ENCODE measurements around the gene VPS8.

Gene VPS8

GRCh38 chr3:185065059-185065458 lies 253.1 kb downstream of the VPS8 start:
- no peak overlapping the region for H3K27ac ChIP-seq (replicated peaks)
- no peak for TF ChIP-seq GABPA (IDR thresholded peaks at IDR 0.05; ENCODE audit: low read depth)
- TF ChIP-seq SPI1 (IDR thresholded peaks at IDR 0.05; ENCODE audit: borderline replicate concordance, low read depth), result no peak
- TF ChIP-seq, protein P1, sequence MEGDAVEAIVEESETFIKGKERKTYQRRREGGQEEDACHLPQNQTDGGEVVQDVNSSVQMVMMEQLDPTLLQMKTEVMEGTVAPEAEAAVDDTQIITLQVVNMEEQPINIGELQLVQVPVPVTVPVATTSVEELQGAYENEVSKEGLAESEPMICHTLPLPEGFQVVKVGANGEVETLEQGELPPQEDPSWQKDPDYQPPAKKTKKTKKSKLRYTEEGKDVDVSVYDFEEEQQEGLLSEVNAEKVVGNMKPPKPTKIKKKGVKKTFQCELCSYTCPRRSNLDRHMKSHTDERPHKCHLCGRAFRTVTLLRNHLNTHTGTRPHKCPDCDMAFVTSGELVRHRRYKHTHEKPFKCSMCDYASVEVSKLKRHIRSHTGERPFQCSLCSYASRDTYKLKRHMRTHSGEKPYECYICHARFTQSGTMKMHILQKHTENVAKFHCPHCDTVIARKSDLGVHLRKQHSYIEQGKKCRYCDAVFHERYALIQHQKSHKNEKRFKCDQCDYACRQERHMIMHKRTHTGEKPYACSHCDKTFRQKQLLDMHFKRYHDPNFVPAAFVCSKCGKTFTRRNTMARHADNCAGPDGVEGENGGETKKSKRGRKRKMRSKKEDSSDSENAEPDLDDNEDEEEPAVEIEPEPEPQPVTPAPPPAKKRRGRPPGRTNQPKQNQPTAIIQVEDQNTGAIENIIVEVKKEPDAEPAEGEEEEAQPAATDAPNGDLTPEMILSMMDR (IDR thresholded peaks at IDR 0.05; ENCODE audit: insufficient read depth, low read length), result no peak
- TF ChIP-seq, protein P2, sequence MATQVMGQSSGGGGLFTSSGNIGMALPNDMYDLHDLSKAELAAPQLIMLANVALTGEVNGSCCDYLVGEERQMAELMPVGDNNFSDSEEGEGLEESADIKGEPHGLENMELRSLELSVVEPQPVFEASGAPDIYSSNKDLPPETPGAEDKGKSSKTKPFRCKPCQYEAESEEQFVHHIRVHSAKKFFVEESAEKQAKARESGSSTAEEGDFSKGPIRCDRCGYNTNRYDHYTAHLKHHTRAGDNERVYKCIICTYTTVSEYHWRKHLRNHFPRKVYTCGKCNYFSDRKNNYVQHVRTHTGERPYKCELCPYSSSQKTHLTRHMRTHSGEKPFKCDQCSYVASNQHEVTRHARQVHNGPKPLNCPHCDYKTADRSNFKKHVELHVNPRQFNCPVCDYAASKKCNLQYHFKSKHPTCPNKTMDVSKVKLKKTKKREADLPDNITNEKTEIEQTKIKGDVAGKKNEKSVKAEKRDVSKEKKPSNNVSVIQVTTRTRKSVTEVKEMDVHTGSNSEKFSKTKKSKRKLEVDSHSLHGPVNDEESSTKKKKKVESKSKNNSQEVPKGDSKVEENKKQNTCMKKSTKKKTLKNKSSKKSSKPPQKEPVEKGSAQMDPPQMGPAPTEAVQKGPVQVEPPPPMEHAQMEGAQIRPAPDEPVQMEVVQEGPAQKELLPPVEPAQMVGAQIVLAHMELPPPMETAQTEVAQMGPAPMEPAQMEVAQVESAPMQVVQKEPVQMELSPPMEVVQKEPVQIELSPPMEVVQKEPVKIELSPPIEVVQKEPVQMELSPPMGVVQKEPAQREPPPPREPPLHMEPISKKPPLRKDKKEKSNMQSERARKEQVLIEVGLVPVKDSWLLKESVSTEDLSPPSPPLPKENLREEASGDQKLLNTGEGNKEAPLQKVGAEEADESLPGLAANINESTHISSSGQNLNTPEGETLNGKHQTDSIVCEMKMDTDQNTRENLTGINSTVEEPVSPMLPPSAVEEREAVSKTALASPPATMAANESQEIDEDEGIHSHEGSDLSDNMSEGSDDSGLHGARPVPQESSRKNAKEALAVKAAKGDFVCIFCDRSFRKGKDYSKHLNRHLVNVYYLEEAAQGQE (IDR thresholded peaks at IDR 0.05; ENCODE audit: insufficient replicate concordance, low read depth), result no peak
- no peak for TF ChIP-seq POLR2AphosphoS5 (IDR thresholded peaks at IDR 0.05; ENCODE audit: low read depth)
- no peaks in the 10 kb centered on the region for H3K27me3 ChIP-seq (ENCODE audit: insufficient read depth, poor library complexity, severe bottlenecking)
- H3K4me3 ChIP-seq (replicated peaks; ENCODE audit: insufficient read depth, low read length), result no peak overlapping the region
- DNase-seq (ENCODE audit: low read depth in 1 of 2, low spot score in 1 of 2), result no peak

- no peak overlapping the region for H3K4me3 ChIP-seq (replicated peaks; ENCODE audit: insufficient read depth, low read length)
- H3K27me3 ChIP-seq (ENCODE audit: insufficient read depth, poor library complexity, severe bottlenecking), result no peaks in the 10 kb centered on the region
- no peak for DNase-seq (ENCODE audit: low read depth in 1 of 2, low spot score in 1 of 2)
- TF ChIP-seq GABPA (IDR thresholded peaks at IDR 0.05; ENCODE audit: low read depth) (no peak), SPI1 (IDR thresholded peaks at IDR 0.05; ENCODE audit: borderline replicate concordance, low read depth) (no peak), POLR2AphosphoS5 (IDR thresholded peaks at IDR 0.05; ENCODE audit: low read depth) (no peak)
- TF ChIP-seq, protein P1 (IDR thresholded peaks at IDR 0.05; ENCODE audit: insufficient read depth, low read length), result no peak
- TF ChIP-seq, protein P2 (IDR thresholded peaks at IDR 0.05; ENCODE audit: insufficient replicate concordance, low read depth), result no peak
- no peak overlapping the region for H3K27ac ChIP-seq (replicated peaks)
These were observed 254.3 kb downstream of the VPS8 start for GRCh38 chr3:185066251-185066650.

- TF ChIP-seq POLR2AphosphoS5 (IDR thresholded peaks at IDR 0.05; ENCODE audit: low read depth), result no peak
- TF ChIP-seq GABPA (IDR thresholded peaks at IDR 0.05; ENCODE audit: low read depth), result no peak
- no peak for TF ChIP-seq SPI1 (IDR thresholded peaks at IDR 0.05; ENCODE audit: borderline replicate concordance, low read depth)
- TF ChIP-seq, protein P1 (IDR thresholded peaks at IDR 0.05; ENCODE audit: insufficient read depth, low read length), result no peak
- TF ChIP-seq, protein P2 (IDR thresholded peaks at IDR 0.05; ENCODE audit: insufficient replicate concordance, low read depth), result no peak
- DNase-seq (ENCODE audit: low read depth in 1 of 2, low spot score in 1 of 2), result no peak
- no peak overlapping the region for H3K27ac ChIP-seq (replicated peaks)
These were observed 255.2 kb downstream of the VPS8 start for GRCh38 chr3:185067173-185067572.

More at GRCh38 chr3:185067173-185067572, 255.2 kb downstream of the VPS8 start:
- no peaks in the 10 kb centered on the region for H3K27me3 ChIP-seq (ENCODE audit: insufficient read depth, poor library complexity, severe bottlenecking)
- H3K4me3 ChIP-seq (replicated peaks; ENCODE audit: insufficient read depth, low read length), result no peak overlapping the region
